Loucy (cell line): ENCODE results near the gene KLHL8.
A peak's percentile ranks its signal among the peaks of the same experiment; 100 is the strongest.
"Not testable (repeated sequence)": the region's sequence is repeated elsewhere in the genome, so short reads cannot be mapped to it uniquely, and the experiment has no call there.

Source experiments
- H2AFZ ChIP-seq: fragments of 200-600 bp; sonication (generic); 2 replicates; pipeline ENCODE4 v1.6.0; 2016; ENCODE audit warnings: antibody characterized with exemption, mild to moderate bottlenecking, low read length, moderate library complexity
- H3F3A ChIP-seq: fragments of 200-600 bp; 2 replicates; pipeline ENCODE4 v1.6.0; 2016; ENCODE audit warnings: antibody characterized with exemption, low read depth, mild to moderate bottlenecking
- H3K27me3 ChIP-seq: fragments of 200-600 bp; sonication (generic); 2 replicates; pipeline ENCODE4 v1.6.1; 2014; ENCODE audit warnings: low read length, mild to moderate bottlenecking; ENCODE audit not compliant: insufficient read depth, poor library complexity, severe bottlenecking
- H3K36me3 ChIP-seq: fragments of 200-600 bp; sonication (generic); 2 replicates; pipeline ENCODE4 v1.6.1; 2016; ENCODE audit warnings: low read length; ENCODE audit not compliant: insufficient read depth
- H3K4me1 ChIP-seq: fragments of 200-600 bp; sonication (generic); 2 replicates; pipeline ENCODE4 v1.5.1; 2014; ENCODE audit warnings: low read length, mild to moderate bottlenecking; ENCODE audit not compliant: insufficient read depth, poor library complexity, severe bottlenecking
- H3K4me2 ChIP-seq: fragments of 200-600 bp; sonication (generic); 2 replicates; pipeline ENCODE4 v1.6.0; 2014; ENCODE audit warnings: antibody characterized with exemption, low read length, low read depth, mild to moderate bottlenecking; ENCODE audit not compliant: poor library complexity, severe bottlenecking
- H3K4me3 ChIP-seq: fragments of 200-600 bp; sonication (generic); 2 replicates; pipeline ENCODE4 v1.5.1; 2014; ENCODE audit warnings: low read length, mild to moderate bottlenecking, mixed read lengths; ENCODE audit not compliant: poor library complexity, severe bottlenecking
- H3K79me2 ChIP-seq: fragments of 200-600 bp; sonication (generic); 2 replicates; pipeline ENCODE4 v1.6.1; 2014; ENCODE audit warnings: low read length; ENCODE audit not compliant: insufficient read depth
- H3K9ac ChIP-seq: fragments of 200-600 bp; sonication (generic); 2 replicates; pipeline ENCODE4 v1.6.0; 2014; ENCODE audit warnings: mild to moderate bottlenecking, low read depth, low read length, moderate library complexity; ENCODE audit not compliant: poor library complexity, severe bottlenecking
- H3K9me2 ChIP-seq: fragments of 200-600 bp; sonication (generic); replicated peaks from 2 replicates; pipeline ENCODE4 v1.6.1; 2016; ENCODE audit warnings: low read depth, low read length, mixed read lengths
- H3K9me3 ChIP-seq: fragments of 200-600 bp; sonication (generic); 2 replicates; pipeline ENCODE4 v1.6.1; 2014; ENCODE audit warnings: mild to moderate bottlenecking, antibody characterized with exemption, low read length, low read depth; ENCODE audit not compliant: insufficient read depth
- H4K20me1 ChIP-seq: fragments of 200-600 bp; sonication (generic); 2 replicates; pipeline ENCODE4 v1.6.0; 2014; ENCODE audit warnings: antibody characterized with exemption, low read length, mild to moderate bottlenecking; ENCODE audit not compliant: insufficient read depth, poor library complexity, severe bottlenecking
- CTCF ChIP-seq: fragments of 200-600 bp; sonication (generic); conservative IDR thresholded peaks from 2 replicates; pipeline ENCODE4 v1.5.1; 2014; ENCODE audit warnings: mild to moderate bottlenecking, antibody characterized with exemption, low read length
- EZH2phosphoT487 ChIP-seq: fragments of 200-600 bp; IDR thresholded peaks from 2 replicates; pipeline ENCODE4 v1.6.1; 2018; ENCODE audit warnings: antibody characterized with exemption, mild to moderate bottlenecking, moderate library complexity, borderline replicate concordance

The KLHL8 gene

GRCh38 chr4:87150498-87151261 lies 69.7 kb downstream of the KLHL8 start:
- H3K4me2 ChIP-seq = no peak overlapping the region
- H3K9ac ChIP-seq = no peak overlapping the region
- no peaks in the 10 kb centered on the region for H3F3A ChIP-seq
- no peaks in the 10 kb centered on the region for H3K79me2 ChIP-seq
- no peak overlapping the region for H2AFZ ChIP-seq
- H3K9me3 ChIP-seq = no peaks in the 10 kb centered on the region
- H3K9me2 ChIP-seq = no peaks in the 10 kb centered on the region
- H3K36me3 ChIP-seq = no peaks in the 10 kb centered on the region
- TF ChIP-seq EZH2phosphoT487 (no peak), CTCF (peak; percentile 97)
- no peaks in the 10 kb centered on the region for H3K4me1 ChIP-seq
- no peaks in the 10 kb centered on the region for H3K27me3 ChIP-seq
- no peaks in the 10 kb centered on the region for H4K20me1 ChIP-seq
- H3K4me3 ChIP-seq = no peak overlapping the region

- no peak overlapping the region for H3K4me3 ChIP-seq
Measured at GRCh38 chr4:87147116-87147515, 73.3 kb downstream of the KLHL8 start.

GRCh38 chr4:87145934-87146333 lies 74.5 kb downstream of the KLHL8 start:
- H4K20me1 ChIP-seq, H3K4me1 ChIP-seq, H3K9me3 ChIP-seq, H3K79me2 ChIP-seq, H3K36me3 ChIP-seq, H3K9me2 ChIP-seq, H3K4me3 ChIP-seq, H3K27me3 ChIP-seq, H3K9ac ChIP-seq, H3F3A ChIP-seq, H2AFZ ChIP-seq, H3K4me2 ChIP-seq: not testable (repeated sequence)

More at GRCh38 chr4:87147116-87147515, 73.3 kb downstream of the KLHL8 start:
- TF ChIP-seq CTCF (no peak), EZH2phosphoT487 (no peak)
- Histone ChIP-seq H3K36me3 (peaks cover 5% of the 10 kb centered on the region; the same call in 1 of the 2 replicates), H3K9me2 (no peaks in the 10 kb centered on the region), H3K27me3 (no peaks in the 10 kb centered on the region), H3K4me1 (no peaks in the 10 kb centered on the region), H3F3A (no peaks in the 10 kb centered on the region), H2AFZ (no peak overlapping the region), H3K79me2 (no peaks in the 10 kb centered on the region), H3K9me3 (no peaks in the 10 kb centered on the region), H4K20me1 (no peaks in the 10 kb centered on the region), H3K9ac (no peak overlapping the region), H3K4me2 (no peak overlapping the region)

GRCh38 chr4:87144356-87144755 lies 76.1 kb downstream of the KLHL8 start:
- H3K9ac ChIP-seq = no peak overlapping the region
- no peaks in the 10 kb centered on the region for H3K27me3 ChIP-seq
- H3K79me2 ChIP-seq = no peaks in the 10 kb centered on the region
- H3K4me2 ChIP-seq = peak overlapping the region; percentile 13
- H4K20me1 ChIP-seq = no peaks in the 10 kb centered on the region
- H3F3A ChIP-seq = no peaks in the 10 kb centered on the region
- H3K36me3 ChIP-seq = peaks cover 10% of the 10 kb centered on the region; the same call in 1 of the 2 replicates
- H3K9me3 ChIP-seq = no peaks in the 10 kb centered on the region
- H3K9me2 ChIP-seq = no peaks in the 10 kb centered on the region
- H3K4me1 ChIP-seq = no peaks in the 10 kb centered on the region
- no peak overlapping the region for H2AFZ ChIP-seq
- no peak overlapping the region for H3K4me3 ChIP-seq
- no peak for TF ChIP-seq CTCF
- TF ChIP-seq EZH2phosphoT487 = no peak
